HG03196 (cell line): ENCODE data around the gene ZMYM2.

Experiments used
- ATAC-seq: cut with Tn5 transposase; IDR thresholded peaks from one replicate; pipeline ENCODE4 v1.9.1; 2021; ENCODE audit not compliant: unreplicated experiment

The ZMYM2 gene

DNA sequence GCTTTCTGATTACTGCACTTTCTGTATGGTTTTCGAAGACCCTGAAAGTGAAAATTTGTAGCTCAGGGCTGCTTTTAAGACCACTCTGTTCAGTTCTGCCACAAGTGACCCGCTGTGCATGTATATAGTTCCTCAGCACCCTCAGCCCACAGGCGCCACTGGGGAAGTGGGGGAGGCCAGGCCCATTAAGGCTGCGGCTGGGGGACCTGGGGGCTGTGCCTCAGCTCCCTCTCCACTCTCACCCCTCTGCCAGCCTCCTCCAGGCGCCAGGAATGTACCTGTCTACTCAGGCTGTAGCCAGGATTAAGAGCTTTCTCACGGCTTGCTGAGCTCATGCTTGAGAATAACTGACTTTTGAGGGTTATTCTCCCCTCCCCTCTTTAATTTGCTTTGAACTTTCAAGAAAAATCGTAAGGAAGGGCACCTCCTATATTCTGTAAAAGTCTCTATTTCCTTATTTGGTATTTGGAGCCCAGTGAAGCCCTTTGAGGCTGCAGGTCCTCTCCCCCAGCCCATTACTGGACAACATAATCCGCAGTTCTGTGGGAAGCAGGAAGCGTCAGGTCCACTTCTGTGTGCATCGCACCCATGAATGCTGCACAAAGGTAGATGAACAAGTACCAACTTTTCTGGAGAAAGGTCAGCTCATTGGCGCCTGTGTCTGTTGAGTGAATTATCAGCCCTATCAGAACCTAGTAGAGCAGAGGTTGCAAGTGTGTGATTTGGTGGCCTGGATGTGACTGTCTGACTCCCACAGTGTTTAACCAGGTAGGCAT is 172.7 kb downstream of the ZMYM2 start:
- no peak for ATAC-seq

DNA sequence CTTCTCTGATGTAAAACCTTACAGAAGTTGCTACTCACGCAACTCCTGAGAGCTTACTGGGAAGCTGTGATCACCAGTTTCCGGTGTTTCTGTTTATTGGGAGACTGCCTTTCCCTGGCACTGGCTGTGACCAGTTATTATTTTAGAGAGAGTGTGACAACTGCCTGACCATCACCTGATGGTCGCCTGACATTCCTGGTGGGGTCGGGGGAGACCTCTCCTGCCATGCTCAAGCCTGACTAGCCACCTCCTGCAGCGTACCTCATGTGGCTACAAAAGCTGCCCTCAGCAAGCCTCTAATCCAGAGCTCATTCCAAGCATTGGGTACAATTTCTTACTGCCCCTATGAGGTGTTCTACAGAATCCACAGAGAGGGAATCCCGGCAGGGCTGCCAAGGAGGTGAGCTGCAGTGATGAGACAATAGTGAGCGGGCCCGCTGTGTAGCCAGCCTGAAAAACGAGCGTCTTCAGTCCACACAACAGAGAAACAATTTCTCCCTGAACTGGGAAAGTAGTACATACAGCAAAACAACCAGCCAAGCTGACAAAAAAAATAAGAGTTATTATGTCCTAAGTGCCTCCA is 173.6 kb downstream of the ZMYM2 start:
- no peak for ATAC-seq

DNA sequence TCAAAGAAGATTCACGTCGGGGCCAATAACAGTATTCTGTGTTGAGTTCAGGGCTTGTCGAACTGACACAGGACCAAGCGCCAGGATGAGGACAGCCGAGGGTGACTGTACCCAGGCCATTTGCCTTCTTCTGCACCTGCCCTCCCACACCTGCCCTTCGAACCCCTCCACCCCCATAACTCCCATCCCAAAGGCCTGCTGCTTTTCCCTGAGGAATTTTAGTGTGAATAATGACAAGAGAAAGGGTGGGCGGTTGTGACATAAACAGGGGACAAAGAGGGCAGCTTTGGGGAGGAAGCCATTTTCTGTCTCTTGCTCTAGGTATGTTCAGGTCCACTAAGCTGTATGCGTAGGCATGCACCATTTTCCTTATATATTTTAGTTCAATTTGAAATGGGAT is 176.2 kb downstream of the ZMYM2 start:
- ATAC-seq: no peak

DNA sequence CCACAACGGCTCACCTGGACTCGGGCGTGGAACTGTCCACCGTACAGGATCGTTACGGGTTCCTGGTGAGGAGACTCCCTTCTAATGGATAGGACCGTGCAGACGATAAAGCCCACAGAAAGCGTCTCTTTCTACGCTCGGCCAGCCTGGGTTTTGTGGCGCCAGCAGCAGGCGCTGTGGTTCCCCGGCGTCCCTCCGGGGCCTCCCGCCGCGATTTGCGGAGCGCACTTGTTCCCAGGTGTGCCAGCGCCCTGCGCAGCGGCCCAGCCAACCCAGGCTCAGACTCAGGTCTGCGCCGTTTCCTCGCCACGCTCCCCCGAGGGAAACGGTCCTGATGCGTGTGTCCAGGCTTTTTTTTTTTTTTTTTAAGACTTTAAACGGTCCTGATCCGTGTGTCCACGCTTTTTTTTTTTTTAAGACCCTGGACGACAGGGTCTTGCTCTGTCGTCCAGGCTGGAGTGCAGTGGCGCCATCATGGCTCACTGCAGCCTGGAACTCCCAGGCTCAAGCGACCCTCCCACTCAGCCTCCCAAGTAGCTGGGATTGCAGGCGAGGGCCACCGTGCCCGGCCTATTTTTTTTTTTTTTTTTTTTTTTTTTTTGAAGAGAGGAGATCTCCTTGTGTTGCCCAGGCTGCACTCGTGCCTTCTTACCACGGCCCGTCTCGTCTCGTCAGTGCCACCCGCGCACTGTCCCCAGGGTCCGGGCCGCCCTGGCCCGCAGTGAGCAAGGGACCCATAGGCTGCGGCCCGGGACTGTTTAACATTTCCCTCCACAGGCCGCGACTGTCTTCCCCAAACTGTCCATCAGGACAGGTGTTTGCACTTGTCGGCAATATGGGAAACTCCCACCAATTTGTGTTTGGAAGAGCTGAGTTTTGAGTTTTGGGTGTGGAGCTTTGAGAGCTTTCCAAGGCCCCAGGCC is 178.5 kb downstream of the ZMYM2 start:
- ATAC-seq: no peak

DNA sequence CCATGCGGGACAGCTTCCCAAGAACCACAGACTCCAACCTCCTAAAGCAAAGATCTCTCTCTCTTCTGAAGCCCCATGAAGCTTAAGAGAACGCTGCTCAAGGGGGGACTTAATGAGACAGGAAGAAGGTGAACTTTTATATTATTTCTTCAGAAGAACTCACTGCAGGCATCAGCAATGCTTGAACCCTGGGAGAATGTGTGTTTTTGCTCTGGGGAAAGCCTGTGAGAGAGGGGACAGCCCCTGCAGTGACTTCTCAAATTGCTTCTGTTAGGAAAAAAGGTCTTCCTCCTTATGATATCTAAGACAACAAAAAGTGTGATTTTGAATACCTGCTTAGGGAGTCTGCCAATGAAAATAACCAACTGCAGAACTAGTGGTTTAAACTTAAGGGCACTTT is 179.3 kb downstream of the ZMYM2 start:
- ATAC-seq: no peak

DNA sequence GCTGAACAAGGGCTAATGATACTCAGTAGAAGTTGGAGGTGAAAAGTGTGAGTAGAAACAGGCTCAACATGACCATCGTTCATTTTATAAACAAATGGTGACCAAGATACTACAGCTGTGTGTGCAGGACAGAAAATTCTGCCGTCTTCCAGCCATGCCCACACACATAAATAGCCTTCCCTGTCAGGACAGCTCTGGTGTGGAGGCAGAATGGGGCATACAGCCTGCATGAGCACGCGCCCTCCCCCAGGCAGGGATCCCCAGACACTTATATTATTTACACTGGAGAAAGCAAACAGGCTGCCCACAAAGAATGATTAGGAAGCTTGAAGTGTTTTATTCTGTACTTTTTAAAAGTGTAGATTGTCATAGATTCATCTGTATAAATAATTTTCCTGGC is 182.0 kb downstream of the ZMYM2 start:
- no peak for ATAC-seq
